ENCODE results near the gene FAAH.

DNA sequence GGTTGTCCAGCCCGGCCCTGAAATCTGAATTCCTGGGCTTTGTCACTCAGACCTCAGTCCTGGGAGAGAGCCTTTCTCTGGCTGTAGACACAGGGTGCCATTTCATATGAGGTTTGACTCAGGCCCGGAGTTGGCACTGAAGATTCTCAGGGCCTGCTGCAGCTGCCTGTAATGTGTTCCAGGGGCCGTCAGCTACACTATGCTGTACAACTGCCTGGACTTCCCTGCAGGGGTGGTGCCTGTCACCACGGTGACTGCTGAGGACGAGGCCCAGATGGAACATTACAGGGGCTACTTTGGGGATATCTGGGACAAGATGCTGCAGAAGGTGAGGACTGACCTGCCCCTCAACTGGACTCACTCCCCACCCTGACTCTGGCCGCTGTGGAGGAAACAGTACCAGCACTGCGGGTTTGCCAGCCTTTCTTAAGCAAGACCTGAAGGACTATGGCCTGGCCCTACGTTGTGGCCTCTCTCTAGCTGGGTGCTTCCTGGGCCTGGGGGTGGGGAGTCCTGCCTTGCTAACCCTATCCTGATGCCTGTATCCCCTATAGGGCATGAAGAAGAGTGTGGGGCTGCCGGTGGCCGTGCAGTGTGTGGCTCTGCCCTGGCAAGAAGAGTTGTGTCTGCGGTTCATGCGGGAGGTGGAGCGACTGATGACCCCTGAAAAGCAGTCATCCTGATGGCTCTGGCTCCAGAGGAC is 18.9 kb downstream of the FAAH start:
- TF ChIP-seq, protein P1, sequence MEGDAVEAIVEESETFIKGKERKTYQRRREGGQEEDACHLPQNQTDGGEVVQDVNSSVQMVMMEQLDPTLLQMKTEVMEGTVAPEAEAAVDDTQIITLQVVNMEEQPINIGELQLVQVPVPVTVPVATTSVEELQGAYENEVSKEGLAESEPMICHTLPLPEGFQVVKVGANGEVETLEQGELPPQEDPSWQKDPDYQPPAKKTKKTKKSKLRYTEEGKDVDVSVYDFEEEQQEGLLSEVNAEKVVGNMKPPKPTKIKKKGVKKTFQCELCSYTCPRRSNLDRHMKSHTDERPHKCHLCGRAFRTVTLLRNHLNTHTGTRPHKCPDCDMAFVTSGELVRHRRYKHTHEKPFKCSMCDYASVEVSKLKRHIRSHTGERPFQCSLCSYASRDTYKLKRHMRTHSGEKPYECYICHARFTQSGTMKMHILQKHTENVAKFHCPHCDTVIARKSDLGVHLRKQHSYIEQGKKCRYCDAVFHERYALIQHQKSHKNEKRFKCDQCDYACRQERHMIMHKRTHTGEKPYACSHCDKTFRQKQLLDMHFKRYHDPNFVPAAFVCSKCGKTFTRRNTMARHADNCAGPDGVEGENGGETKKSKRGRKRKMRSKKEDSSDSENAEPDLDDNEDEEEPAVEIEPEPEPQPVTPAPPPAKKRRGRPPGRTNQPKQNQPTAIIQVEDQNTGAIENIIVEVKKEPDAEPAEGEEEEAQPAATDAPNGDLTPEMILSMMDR (IDR thresholded peaks at IDR 0.05), result no peak
- no peak for TF ChIP-seq POLR2A (IDR thresholded peaks at IDR 0.05)

Data from Peyer's patch (tissue), 4 donors.